Naive B cell (primary cell): Measurements from ENCODE around the gene PRKAR2A. TPM values are rescaled to one million over a fixed set of nuclear protein-coding genes. Genes with fewer than 3 reads are reported as not detected.
"Not testable (repeated sequence)": the region's sequence is repeated elsewhere in the genome, so short reads cannot be mapped to it uniquely, and the experiment has no call there.

Experiments
- ATAC-seq, 2 donors: fragments of 150-1000 bp; cut with Tn5 transposase; 2 replicates each; pipeline ENCODE4 v1.10.0; 2021; ENCODE audit warnings: low read depth in 2 of 2, mild to moderate bottlenecking in 2 of 2, moderate library complexity in 2 of 2
- DNase-seq: peaks from one replicate; pipeline ENCODE4 v3.0.0; 2022
- H3K27ac Mint-ChIP-seq, 6 donors: one replicate each; pipeline ENCODE4 v1.8.0; 2020 to 2022; ENCODE audit warnings: mild to moderate bottlenecking in 6 of 6, mixed read lengths in 6 of 6, moderate library complexity in 5 of 6, inconsistent platforms in 2 of 6
- H3K27me3 Mint-ChIP-seq, 3 donors: one replicate each; pipeline ENCODE4 v1.8.0; 2021 to 2022; ENCODE audit warnings: mixed read lengths in 3 of 3, mild to moderate bottlenecking in 1 of 3
- H3K36me3 Mint-ChIP-seq, 2 donors: one replicate each; pipeline ENCODE4 v1.8.0; 2020 to 2022; ENCODE audit warnings: mixed read lengths in 2 of 2, inconsistent platforms in 1 of 2, mild to moderate bottlenecking in 1 of 2
- H3K4me1 Mint-ChIP-seq, 3 donors: one replicate each; pipeline ENCODE4 v1.8.0; 2020 to 2022; ENCODE audit warnings: mixed read lengths in 3 of 3, inconsistent platforms in 1 of 3, mild to moderate bottlenecking in 1 of 3, moderate library complexity in 1 of 3
- H3K4me3 Mint-ChIP-seq, 8 donors: one replicate each; pipeline ENCODE4 v1.8.0; 2020 to 2022; ENCODE audit warnings: mild to moderate bottlenecking in 8 of 8, mixed read lengths in 8 of 8, moderate library complexity in 8 of 8, inconsistent platforms in 2 of 8
- H3K9me3 Mint-ChIP-seq, 7 donors: one replicate each; pipeline ENCODE4 v1.8.0; 2020 to 2022; ENCODE audit warnings: mixed read lengths in 7 of 7, mild to moderate bottlenecking in 5 of 7, inconsistent platforms in 2 of 7, moderate library complexity in 1 of 7
- polyA plus RNA-seq, 6 donors: library from polyadenylated mRNA; unstranded; fragments of 300-500 nt; fragmentation: Illumina TruSeq; gene quantifications; one replicate each; pipeline ENCODE4 v1.2.3, GENCODE V29; 2021; ENCODE audit warnings: low read depth in 6 of 6

Gene PRKAR2A
- polyA plus RNA-seq, 6 donors from 2014 or later, result 6.8 to 11.3 (median 9.2) TPM

- not testable (repeated sequence) for H3K27ac Mint-ChIP-seq, H3K36me3 Mint-ChIP-seq, H3K4me1 Mint-ChIP-seq, H3K4me3 Mint-ChIP-seq, ATAC-seq, DNase-seq, H3K9me3 Mint-ChIP-seq
- peaks cover 0 to 14% (median 5%) of the 10 kb centered on the region in 3 donors for H3K27me3 Mint-ChIP-seq
These were observed 122.4 kb downstream of the PRKAR2A start for GRCh38 chr3:48725185-48725855.

- no peaks in the 10 kb centered on the region for H3K4me1 Mint-ChIP-seq
- ATAC-seq (no peak), DNase-seq (no peak)
- H3K27me3 Mint-ChIP-seq, result peaks cover 5 to 24% (median 9%) of the 10 kb centered on the region in 3 donors
- peaks cover 0 to 4% (median 0%) of the 10 kb centered on the region in 7 donors for H3K9me3 Mint-ChIP-seq
- H3K36me3 Mint-ChIP-seq, result no peaks in the 10 kb centered on the region
- no peak overlapping the region for H3K4me3 Mint-ChIP-seq
- H3K27ac Mint-ChIP-seq, result no peak overlapping the region
These were observed 123.9 kb downstream of the PRKAR2A start for GRCh38 chr3:48723725-48724124.

DNA sequence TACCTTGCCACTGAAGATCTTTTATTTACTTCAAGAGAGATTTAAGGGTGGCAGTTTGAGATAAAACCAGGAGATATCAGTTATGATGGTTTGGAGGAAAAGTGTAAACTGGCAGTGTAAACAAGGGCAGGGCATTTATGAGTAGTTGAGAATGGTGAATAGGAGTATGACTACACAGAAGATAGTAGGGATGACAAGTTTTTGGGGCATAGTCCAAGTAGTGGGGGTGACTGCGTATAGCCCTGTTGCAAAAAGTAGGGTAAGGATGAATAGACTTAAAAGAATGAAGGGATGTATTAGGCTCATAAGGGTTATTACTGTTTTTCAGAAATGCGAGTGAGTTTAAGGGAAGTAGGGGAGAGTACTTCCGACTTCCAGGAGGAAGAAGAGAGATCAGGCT lies 124.4 kb downstream of the PRKAR2A start:
- peaks cover 5 to 24% (median 9%) of the 10 kb centered on the region in 3 donors for H3K27me3 Mint-ChIP-seq
- H3K27ac Mint-ChIP-seq, H3K4me3 Mint-ChIP-seq: not testable (repeated sequence)

GRCh38 chr3:48716982-48717746 lies 130.5 kb downstream of the PRKAR2A start, which contains the start of gene IP6K2:
Gene IP6K2 (minus strand): TSS chr3:48717221. CDS start chr3:48695291, 21,930 bp downstream.
- no peaks in the 10 kb centered on the region for H3K9me3 Mint-ChIP-seq
- DNase-seq (peak; percentile 97), ATAC-seq (peak; percentile 99)
- H3K4me3 Mint-ChIP-seq, result peak within 1 kb of the TSS; percentile 94 to 99 (median 98)
- no peaks in the 10 kb centered on the region for H3K36me3 Mint-ChIP-seq
- peak within 1 kb of the TSS; percentile 96 to 99 (median 98) for H3K27ac Mint-ChIP-seq
- peaks cover 24 to 37% (median 35%) of the 10 kb centered on the region in 3 donors for H3K4me1 Mint-ChIP-seq
- H3K27me3 Mint-ChIP-seq, result peaks cover 0 to 18% (median 9%) of the 10 kb centered on the region in 3 donors

More for the DNA sequence above, 124.4 kb downstream of the PRKAR2A start:
- ATAC-seq, H3K36me3 Mint-ChIP-seq, H3K9me3 Mint-ChIP-seq, H3K4me1 Mint-ChIP-seq, DNase-seq: not testable (repeated sequence)

DNA sequence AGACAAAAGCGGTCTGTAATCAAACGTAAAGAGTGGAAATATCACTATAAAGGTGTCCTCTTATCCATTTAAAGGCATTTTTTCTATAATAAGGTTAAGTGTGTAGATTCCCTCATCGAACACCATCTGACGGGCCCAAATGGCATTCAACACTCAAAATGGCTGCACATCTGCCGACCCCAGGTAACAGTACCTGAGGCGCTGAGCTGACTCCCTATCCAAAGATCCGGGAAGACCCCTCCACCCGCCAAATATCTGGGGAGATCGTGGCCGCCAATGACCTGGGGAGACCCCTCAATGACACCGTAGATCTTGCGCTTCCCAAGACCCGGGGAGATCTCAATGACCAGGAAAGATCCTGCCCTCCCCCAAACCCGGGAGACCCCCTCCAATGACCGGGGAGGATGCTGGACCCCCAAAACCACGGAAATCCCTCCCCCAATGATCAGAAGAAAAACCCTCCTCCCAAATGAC lies 131.1 kb downstream of the PRKAR2A start:
- Mint-ChIP-seq H3K4me3 (peak overlapping the region; percentile 94 to 99 (median 98)), H3K9me3 (no peaks in the 10 kb centered on the region), H3K27ac (peak overlapping the region; percentile 96 to 99 (median 98)), H3K36me3 (no peaks in the 10 kb centered on the region), H3K27me3 (peaks cover 0 to 17% (median 9%) of the 10 kb centered on the region in 3 donors), H3K4me1 (peaks cover 27 to 41% (median 39%) of the 10 kb centered on the region in 3 donors)
- ATAC-seq, result peak; percentile 12 to 16
- peak; percentile 18 for DNase-seq

GRCh38 chr3:48715174-48715800 lies 132.4 kb downstream of the PRKAR2A start:
- peaks cover 30 to 53% (median 47%) of the 10 kb centered on the region in 3 donors for H3K4me1 Mint-ChIP-seq
- H3K9me3 Mint-ChIP-seq, result no peaks in the 10 kb centered on the region
- peak overlapping the region in 5 of 6 donors; percentile 47 to 98 (median 96) for H3K27ac Mint-ChIP-seq
- H3K27me3 Mint-ChIP-seq, result peaks cover 0 to 9% (median 9%) of the 10 kb centered on the region in 3 donors
- ATAC-seq (no peak), DNase-seq (no peak)
- peak overlapping the region; percentile 94 to 99 (median 98) for H3K4me3 Mint-ChIP-seq
- no peaks in the 10 kb centered on the region for H3K36me3 Mint-ChIP-seq

GRCh38 chr3:48711727-48712126 lies 135.9 kb downstream of the PRKAR2A start:
- Mint-ChIP-seq H3K27me3 (no peaks in the 10 kb centered on the region), H3K36me3 (no peaks in the 10 kb centered on the region), H3K27ac (peak overlapping the region in 3 of 6 donors; percentile 57 to 80 (median 69)), H3K4me3 (no peak overlapping the region), H3K9me3 (no peaks in the 10 kb centered on the region), H3K4me1 (peaks cover 33 to 58% (median 56%) of the 10 kb centered on the region in 3 donors)
- no peak for ATAC-seq
- DNase-seq, result no peak

GRCh38 chr3:48709051-48709461 lies 138.6 kb downstream of the PRKAR2A start:
- H3K36me3 Mint-ChIP-seq, result no peaks in the 10 kb centered on the region
- H3K4me1 Mint-ChIP-seq, result peaks cover 22 to 52% (median 44%) of the 10 kb centered on the region in 3 donors
- no peak for DNase-seq
- H3K4me3 Mint-ChIP-seq, result peak overlapping the region in 1 of 8 donors; percentile 25
- no peak for ATAC-seq
- no peaks in the 10 kb centered on the region for H3K9me3 Mint-ChIP-seq
- H3K27ac Mint-ChIP-seq, result peak overlapping the region in 2 of 6 donors; percentile 26 to 27
- no peaks in the 10 kb centered on the region for H3K27me3 Mint-ChIP-seq

DNA sequence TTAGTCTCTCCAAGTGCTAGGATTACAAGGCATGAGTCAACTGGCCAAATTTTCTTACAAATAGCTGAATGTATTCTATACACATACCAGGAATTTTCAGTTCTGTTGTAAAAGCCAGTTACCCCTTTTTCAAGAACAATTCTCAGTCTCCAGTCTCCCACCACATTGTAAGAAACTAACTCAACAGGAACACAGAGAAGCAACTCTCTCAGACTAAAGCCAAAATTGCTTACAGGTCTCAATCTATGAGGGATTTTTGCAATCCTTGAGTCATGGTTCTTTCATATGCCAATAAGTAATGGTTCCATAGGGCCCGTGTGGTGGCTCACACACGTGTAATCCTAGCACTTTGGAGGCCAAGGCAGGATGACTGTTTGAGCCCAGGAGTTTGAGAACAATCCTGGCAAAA lies 139.2 kb downstream of the PRKAR2A start:
- DNase-seq, result no peak
- no peaks in the 10 kb centered on the region for H3K9me3 Mint-ChIP-seq
- no peak for ATAC-seq
- H3K27me3 Mint-ChIP-seq, result no peaks in the 10 kb centered on the region
- H3K4me3 Mint-ChIP-seq, result no peak overlapping the region
- H3K4me1 Mint-ChIP-seq, result peaks cover 20 to 52% (median 41%) of the 10 kb centered on the region in 3 donors
- peak overlapping the region in 2 of 6 donors; percentile 26 to 66 for H3K27ac Mint-ChIP-seq
- no peaks in the 10 kb centered on the region for H3K36me3 Mint-ChIP-seq

GRCh38 chr3:48707157-48707556 lies 140.5 kb downstream of the PRKAR2A start:
- Mint-ChIP-seq H3K9me3 (peaks cover 0 to 4% (median 0%) of the 10 kb centered on the region in 7 donors), H3K4me3 (no peak overlapping the region), H3K27ac (peak overlapping the region in 1 of 6 donors; percentile 6), H3K36me3 (peaks cover 8% of the 10 kb centered on the region in 2 donors), H3K4me1 (peaks cover 23 to 55% (median 46%) of the 10 kb centered on the region in 3 donors), H3K27me3 (no peaks in the 10 kb centered on the region)
- no peak for ATAC-seq
- DNase-seq, result no peak

DNA sequence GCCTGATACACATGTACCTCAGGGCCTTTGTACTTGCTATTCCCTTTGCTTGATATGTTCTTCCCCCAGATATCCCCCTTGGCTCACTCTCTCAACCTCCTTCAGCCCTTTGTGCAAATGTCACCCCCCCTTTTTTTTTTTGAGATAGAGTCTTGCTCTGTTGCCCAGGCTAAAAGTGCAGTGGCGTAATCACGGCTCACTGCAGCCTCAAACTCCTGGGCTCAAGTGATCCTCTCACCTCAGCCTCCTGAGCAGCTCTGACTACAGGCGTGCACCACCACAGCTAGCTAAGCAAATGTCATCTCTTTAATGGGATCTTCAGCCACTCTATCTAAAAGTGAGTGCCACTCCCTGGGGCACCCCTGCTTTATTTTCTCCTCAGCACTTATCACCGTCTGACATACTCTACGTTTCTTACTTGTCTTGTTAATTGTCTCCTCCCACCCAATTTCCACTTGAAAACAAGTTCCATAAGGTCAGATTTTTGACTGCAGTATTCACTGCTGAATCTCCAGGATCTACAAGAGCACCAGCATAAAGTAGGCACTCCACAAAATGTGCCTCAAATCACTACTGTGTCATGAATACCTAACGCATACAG lies 145.3 kb downstream of the PRKAR2A start:
- H3K36me3 Mint-ChIP-seq, result peaks cover 8% of the 10 kb centered on the region in 2 donors
- no peaks in the 10 kb centered on the region for H3K27me3 Mint-ChIP-seq
- peak overlapping the region in 3 of 6 donors; percentile 5 to 71 (median 64) for H3K27ac Mint-ChIP-seq
- peak overlapping the region in 1 of 8 donors; percentile 48 for H3K4me3 Mint-ChIP-seq
- H3K4me1 Mint-ChIP-seq, result peaks cover 15 to 40% (median 31%) of the 10 kb centered on the region in 3 donors
- DNase-seq, result no peak
- ATAC-seq, result no peak
- H3K9me3 Mint-ChIP-seq, result peaks cover 0 to 4% (median 0%) of the 10 kb centered on the region in 7 donors

DNA sequence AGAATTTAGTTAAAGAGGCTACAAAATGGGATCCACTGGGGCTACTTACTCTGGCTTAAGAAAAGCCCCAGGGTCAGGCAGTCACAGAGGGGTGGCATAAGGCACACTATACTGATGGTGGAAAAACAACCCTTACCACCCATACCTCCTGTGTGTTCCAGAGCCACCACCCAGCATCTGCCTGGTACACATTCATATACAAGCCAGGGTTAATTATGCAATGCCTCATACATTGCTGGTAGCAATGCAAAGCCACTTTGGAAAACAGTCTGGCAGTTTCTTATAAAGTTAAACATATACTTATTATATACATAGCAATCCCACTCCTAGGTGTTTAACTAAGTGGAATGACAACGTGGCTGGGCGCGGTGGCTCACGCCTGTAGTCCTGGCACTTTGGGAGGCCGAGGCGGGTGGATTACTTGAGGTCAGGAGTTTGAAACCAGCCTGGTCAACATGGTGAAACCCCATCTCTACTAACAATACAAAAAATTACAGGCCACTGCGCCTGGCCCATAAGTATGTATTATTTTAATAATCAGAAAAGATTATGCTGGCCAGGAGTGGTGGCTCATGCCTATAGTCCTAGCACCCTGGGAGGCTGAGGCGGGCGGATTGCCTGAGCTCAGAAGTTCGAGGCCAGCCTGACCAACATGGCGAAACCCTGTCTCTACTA lies 146.8 kb downstream of the PRKAR2A start:
- peaks cover 8% of the 10 kb centered on the region in 2 donors for H3K36me3 Mint-ChIP-seq
- DNase-seq (no peak), ATAC-seq (no peak)
- peaks cover 19 to 36% (median 26%) of the 10 kb centered on the region in 3 donors for H3K4me1 Mint-ChIP-seq
- no peak overlapping the region for H3K27ac Mint-ChIP-seq
- no peaks in the 10 kb centered on the region for H3K27me3 Mint-ChIP-seq
- H3K4me3 Mint-ChIP-seq, result no peak overlapping the region
- H3K9me3 Mint-ChIP-seq, result peaks cover 0 to 4% (median 0%) of the 10 kb centered on the region in 7 donors
